Bronchial epithelial cell (primary cell): Measurements from ENCODE around the gene KIAA1671. TPM values are rescaled to one million over a fixed set of nuclear protein-coding genes. Genes with fewer than 3 reads are reported as not detected.

ENCODE experiments used
- DNase-seq: peaks from one replicate; pipeline ENCODE4 v3.0.0-alpha.2; 2010; ENCODE audit warnings: low read depth
- FAIRE-seq: peaks from 2 replicates; lab custom pipeline; 2011; peaks lifted over from hg19 to GRCh38; lab: Jason Lieb, UNC
- H3K27me3 ChIP-seq: 2 replicates; pipeline ENCODE4 v1.5.1; 2011; ENCODE audit warnings: low read length; ENCODE audit not compliant: control insufficient read depth, insufficient read depth
- H3K36me3 ChIP-seq: 2 replicates; pipeline ENCODE4 v1.5.1; 2011; ENCODE audit warnings: low read length; ENCODE audit not compliant: control insufficient read depth, insufficient read depth
- H3K4me3 ChIP-seq: 2 replicates; pipeline ENCODE4 v1.5.1; 2011; ENCODE audit warnings: mild to moderate bottlenecking, low read depth, low read length, control low read depth
- total RNA-seq: library from RNA; depleted of rRNA; stranded (reverse); fragments of >200 nt; gene quantifications from 2 replicates; pipeline ENCODE4 v1.2.1, GENCODE V29; 2014
- TF ChIP-seq, protein P1 (sequence below): IDR thresholded peaks from 2 replicates; pipeline ENCODE4 v1.5.1; 2011; ENCODE audit warnings: mild to moderate bottlenecking, moderate library complexity, low read length, control low read depth, inconsistent platforms; ENCODE audit not compliant: insufficient read depth, severe bottlenecking

KIAA1671 gene
- total RNA-seq, 1 donor from 2014 or later = 14.7 TPM

- TF ChIP-seq, protein P1, sequence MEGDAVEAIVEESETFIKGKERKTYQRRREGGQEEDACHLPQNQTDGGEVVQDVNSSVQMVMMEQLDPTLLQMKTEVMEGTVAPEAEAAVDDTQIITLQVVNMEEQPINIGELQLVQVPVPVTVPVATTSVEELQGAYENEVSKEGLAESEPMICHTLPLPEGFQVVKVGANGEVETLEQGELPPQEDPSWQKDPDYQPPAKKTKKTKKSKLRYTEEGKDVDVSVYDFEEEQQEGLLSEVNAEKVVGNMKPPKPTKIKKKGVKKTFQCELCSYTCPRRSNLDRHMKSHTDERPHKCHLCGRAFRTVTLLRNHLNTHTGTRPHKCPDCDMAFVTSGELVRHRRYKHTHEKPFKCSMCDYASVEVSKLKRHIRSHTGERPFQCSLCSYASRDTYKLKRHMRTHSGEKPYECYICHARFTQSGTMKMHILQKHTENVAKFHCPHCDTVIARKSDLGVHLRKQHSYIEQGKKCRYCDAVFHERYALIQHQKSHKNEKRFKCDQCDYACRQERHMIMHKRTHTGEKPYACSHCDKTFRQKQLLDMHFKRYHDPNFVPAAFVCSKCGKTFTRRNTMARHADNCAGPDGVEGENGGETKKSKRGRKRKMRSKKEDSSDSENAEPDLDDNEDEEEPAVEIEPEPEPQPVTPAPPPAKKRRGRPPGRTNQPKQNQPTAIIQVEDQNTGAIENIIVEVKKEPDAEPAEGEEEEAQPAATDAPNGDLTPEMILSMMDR = no peak
- FAIRE-seq (no peak), DNase-seq (no peak)
- Histone ChIP-seq H3K4me3 (no peak overlapping the region), H3K36me3 (peaks cover 4% of the 10 kb centered on the region), H3K27me3 (no peaks in the 10 kb centered on the region)
These were observed 169.7 kb downstream of the KIAA1671 start for GRCh38 chr22:25122136-25122764.

- no peak overlapping the region for H3K4me3 ChIP-seq
- TF ChIP-seq, protein P1 = no peak
- DNase-seq = no peak
- H3K27me3 ChIP-seq = no peaks in the 10 kb centered on the region
- no peak for FAIRE-seq
- H3K36me3 ChIP-seq = peaks cover 4% of the 10 kb centered on the region
These were observed 171.2 kb downstream of the KIAA1671 start for GRCh38 chr22:25123677-25124076.

- TF ChIP-seq, protein P1 = no peak
- DNase-seq = no peak
- Histone ChIP-seq H3K36me3 (peaks cover 4% of the 10 kb centered on the region), H3K4me3 (no peak overlapping the region), H3K27me3 (no peaks in the 10 kb centered on the region)
- FAIRE-seq = no peak
These were observed 173.3 kb downstream of the KIAA1671 start for GRCh38 chr22:25125693-25126357.

DNA sequence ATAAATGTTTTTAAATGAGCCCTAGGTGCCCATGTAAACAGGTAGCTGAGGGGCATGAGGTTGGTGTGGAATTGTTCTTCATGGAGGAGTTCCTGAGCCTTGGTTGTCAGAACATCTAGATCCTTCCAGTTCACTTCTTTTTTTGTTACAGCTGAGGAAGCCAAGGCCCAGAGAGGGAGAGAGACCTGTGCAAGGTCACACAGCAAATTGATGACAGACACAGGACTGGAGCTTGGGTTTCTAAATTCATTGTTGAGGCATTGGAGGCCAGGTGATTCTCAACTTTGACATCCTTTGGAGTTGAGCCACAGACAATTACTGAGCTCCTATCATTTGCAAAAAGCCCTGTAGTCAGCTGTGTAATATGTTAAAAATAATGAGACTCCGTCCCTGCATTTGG lies 174.0 kb downstream of the KIAA1671 start:
- no peak for FAIRE-seq
- DNase-seq = no peak

GRCh38 chr22:25127318-25127717 lies 174.8 kb downstream of the KIAA1671 start:
- TF ChIP-seq, protein P1 = no peak
- DNase-seq = no peak
- no peak for FAIRE-seq
- Histone ChIP-seq H3K36me3 (peaks cover 4% of the 10 kb centered on the region), H3K4me3 (no peak overlapping the region), H3K27me3 (no peaks in the 10 kb centered on the region)

More for the DNA sequence above, 174.0 kb downstream of the KIAA1671 start:
- Histone ChIP-seq H3K27me3 (no peaks in the 10 kb centered on the region), H3K4me3 (no peak overlapping the region), H3K36me3 (peaks cover 4% of the 10 kb centered on the region)
- TF ChIP-seq, protein P1 = no peak
